Measurements from ENCODE around the gene CTAGE6. TPM values are rescaled to one million over a fixed set of nuclear protein-coding genes. Genes with fewer than 3 reads are reported as not detected.

Gene CTAGE6, protein sequence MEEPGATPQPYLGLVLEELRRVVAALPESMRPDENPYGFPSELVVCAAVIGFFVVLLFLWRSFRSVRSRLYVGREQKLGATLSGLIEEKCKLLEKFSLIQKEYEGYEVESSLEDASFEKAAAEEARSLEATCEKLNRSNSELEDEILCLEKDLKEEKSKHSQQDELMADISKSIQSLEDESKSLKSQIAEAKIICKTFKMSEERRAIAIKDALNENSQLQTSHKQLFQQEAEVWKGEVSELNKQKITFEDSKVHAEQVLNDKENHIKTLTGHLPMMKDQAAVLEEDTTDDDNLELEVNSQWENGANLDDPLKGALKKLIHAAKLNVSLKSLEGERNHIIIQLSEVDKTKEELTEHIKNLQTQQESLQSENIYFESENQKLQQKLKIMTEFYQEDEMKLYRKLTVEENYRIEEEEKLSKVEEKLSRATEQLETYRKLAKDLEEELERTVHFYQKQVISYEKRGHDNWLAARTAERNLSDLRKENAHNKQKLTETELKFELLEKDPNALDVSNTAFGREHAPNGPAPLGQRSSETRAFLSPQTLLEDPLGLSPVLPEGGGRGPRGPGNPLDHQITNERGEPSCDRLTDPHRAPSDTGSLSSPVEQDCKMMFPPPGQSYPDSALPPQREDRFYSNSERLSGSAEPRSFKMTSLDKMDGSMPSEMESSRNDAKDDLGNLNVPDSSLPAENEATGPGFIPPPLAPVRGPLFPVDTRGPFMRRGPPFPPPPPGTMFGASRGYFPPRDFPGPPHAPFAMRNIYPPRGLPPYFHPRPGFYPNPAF
- not detected in 5 replicates for total RNA-seq (2022; extraction: Qiagen RNA extraction; ENCODE audit: low read depth)

DNA sequence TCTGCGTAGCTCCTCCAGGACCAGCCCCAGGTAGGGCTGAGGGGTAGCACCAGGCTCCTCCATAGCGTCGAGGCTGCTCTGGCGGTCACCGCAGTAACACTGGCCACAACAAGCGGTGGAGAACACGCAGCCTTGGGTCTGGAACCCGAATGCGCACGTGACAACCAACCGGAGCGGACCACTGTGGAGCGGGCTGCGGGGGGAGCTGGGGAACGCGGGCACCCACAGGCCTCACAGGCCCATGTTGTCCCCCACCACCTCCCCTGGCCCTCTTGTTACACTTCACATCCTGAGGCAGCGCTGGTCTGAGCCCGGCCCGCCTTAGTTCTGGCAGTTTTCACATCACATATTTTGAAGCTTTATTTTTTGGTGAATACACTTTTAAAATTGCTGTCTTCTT, at the start of gene CTAGE6:
TSS of gene CTAGE6 (minus strand) at position 101 of the 400 bp plus-strand sequence. CDS start at position 63, 38 bp downstream.

Other genes starting within 250 kb of the CTAGE6 start
- not detected in 5 replicates for gene CTAGE15, start 185.9 kb downstream of the CTAGE6 start, total RNA-seq (2022; extraction: Qiagen RNA extraction; ENCODE audit: low read depth)
- gene TCAF2, start 136.7 kb downstream of the CTAGE6 start, total RNA-seq (2022; extraction: Qiagen RNA extraction; ENCODE audit: low read depth), result 0.61 to 1.1 TPM (median 0.81 TPM) in 5 replicates
- gene TCAF1, start 144.5 kb upstream of the CTAGE6 start, total RNA-seq (2022; extraction: Qiagen RNA extraction; ENCODE audit: low read depth), result 12.6 to 21.0 TPM (median 16.3 TPM) in 5 replicates
- not detected in 5 replicates for gene OR2F2, start 177.5 kb upstream of the CTAGE6 start, total RNA-seq (2022; extraction: Qiagen RNA extraction; ENCODE audit: low read depth)
- gene OR2F1, start 197.1 kb upstream of the CTAGE6 start, total RNA-seq (2022; extraction: Qiagen RNA extraction; ENCODE audit: low read depth), result not detected in 5 replicates
- not detected in 5 replicates for gene OR6B1, start 242.6 kb upstream of the CTAGE6 start, total RNA-seq (2022; extraction: Qiagen RNA extraction; ENCODE audit: low read depth)

Measured in A549 treated with GW870086 at 1 μM for 4 hours (cell line).